ENCODE results near the gene TSTD2.

TSTD2 gene

DNA sequence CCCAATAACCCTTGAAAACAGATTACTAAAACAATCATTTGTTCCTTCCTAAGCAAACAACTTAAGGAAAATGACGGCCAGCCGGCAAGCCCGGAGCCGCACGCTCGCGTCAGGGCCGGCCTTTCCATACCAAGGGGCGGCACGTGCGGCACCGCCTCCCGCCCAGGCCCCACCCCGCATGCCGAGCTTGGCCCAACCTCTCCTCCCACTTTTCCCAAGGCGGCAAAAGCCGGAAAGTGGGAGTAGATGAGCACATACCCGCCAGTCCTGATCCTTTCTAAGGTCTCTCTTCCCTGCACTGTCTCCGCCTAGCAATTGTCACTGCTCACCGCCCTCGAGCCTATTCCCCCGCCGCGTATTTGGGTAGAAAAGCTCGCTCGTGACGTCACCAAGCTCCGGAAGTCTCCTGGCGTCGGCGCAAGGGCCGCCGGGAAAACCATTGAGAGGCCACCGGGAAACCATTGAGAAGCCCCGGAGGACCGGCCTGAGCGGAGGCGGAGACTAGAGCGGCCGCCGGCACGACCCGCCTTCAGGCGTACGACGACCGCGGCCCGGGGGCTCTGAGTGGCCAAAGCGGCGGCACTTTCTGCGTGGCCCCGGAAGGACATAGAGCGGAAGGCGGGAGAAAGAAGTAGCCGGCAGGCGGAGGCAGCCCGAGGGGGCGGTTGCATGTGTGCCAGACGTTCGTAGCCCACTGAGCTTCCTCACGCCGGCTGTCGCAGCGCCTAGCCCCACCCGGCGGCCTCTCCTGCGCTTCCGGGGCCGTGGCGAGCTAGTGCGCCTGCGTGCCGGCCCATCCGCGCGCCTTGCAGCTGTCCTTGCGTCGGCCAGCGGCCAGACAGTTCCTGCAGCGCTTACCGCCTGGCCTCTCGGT lies at the start of gene TSTD2, which contains the start of gene NCBP1:
Gene TSTD2, minus strand, starts transcription at position 384 of the 874 bp plus-strand sequence. CDS start 5,806 bp downstream, outside the sequence.
Gene NCBP1, plus strand, starts transcription at position 837 of the 874 bp plus-strand sequence. CDS start 61 bp downstream, outside the sequence.
- peak; percentile 99 for DNase-seq

DNA sequence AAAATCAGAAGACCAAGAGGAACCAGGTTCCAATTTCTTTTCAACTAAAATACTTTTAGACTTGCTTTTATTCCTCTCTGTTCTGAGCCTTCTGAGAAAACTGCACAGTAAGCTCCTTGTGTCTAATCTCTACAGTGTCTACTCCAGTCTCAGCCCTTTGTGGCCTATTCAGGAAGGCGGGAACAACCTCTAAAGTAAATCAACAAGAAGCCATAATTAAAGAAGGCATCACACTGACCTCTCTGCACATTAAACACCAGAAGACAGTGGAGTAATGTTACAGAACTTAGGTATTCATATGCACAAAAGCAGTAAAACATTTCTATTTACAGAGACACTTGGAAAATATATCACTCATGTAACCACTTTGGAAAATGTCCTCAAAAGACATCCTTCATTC lies 49.1 kb upstream of the TSTD2 start:
- DNase-seq, result no peak

GRCh38 chr9:97675655-97676054 lies 42.5 kb upstream of the TSTD2 start:
- DNase-seq, result no peak

- no peak for DNase-seq
These were observed 40.8 kb upstream of the TSTD2 start for GRCh38 chr9:97673922-97674321.

GRCh38 chr9:97672403-97672802 lies 39.2 kb upstream of the TSTD2 start:
- DNase-seq, result no peak

GRCh38 chr9:97670586-97670985 lies 37.4 kb upstream of the TSTD2 start:
- DNase-seq, result no peak

DNA sequence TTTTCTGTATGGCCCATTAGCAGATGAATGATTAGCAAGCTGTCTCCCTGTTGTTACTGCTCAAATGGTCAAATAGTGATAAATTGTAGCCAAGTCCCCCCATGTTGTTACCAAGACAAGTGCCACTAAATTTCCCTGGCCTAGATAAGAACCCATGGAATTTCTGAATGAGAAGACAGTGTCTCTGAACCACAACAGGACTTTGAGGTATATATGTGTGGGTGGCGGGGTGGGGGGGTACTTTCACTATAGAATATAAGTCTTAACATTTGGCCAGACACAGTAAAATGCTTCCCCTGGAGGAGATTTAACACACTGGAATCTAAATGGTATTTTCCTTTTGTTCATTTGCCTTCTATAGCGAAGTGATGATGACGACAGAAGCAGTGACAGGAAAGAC lies 35.3 kb upstream of the TSTD2 start:
- no peak for DNase-seq

DNA sequence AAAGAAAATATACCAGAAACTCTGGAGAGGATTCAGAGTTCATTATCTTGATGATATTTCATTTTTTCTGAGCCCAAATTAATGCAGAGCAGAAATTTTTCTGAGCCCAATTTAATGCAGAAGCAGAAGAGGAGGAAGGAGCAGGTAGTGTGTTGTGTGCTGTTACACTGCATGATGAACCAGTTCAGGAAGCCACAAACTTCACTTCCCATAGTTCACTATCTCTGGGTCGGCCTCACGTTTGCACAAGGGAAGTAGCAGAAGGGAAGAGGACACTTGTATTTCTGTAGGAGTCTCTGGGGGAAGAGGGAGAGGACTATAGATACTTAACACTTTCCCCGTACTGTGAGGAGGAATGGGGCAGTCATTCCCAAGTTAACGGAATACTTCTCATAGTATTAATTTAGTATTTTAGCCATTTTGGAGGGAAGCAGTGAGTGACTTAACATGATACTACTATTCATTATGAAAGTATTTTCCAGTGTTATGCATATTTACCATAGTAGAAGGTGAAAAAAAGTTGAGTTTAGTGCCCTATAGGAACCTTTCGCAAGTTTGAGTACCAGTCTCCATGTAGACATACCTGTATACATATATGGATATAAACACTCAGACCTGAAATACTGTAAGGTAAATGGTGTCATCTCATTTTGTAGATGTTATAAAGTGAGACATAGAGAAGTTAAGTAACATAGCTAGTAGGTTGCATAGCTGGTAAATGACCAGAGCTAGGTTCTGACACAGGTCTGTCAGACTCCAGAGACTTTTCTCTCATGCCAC lies 33.9 kb upstream of the TSTD2 start:
- no peak for DNase-seq

- no peak for DNase-seq
These were observed 32.6 kb upstream of the TSTD2 start for GRCh38 chr9:97665742-97666141.

DNA sequence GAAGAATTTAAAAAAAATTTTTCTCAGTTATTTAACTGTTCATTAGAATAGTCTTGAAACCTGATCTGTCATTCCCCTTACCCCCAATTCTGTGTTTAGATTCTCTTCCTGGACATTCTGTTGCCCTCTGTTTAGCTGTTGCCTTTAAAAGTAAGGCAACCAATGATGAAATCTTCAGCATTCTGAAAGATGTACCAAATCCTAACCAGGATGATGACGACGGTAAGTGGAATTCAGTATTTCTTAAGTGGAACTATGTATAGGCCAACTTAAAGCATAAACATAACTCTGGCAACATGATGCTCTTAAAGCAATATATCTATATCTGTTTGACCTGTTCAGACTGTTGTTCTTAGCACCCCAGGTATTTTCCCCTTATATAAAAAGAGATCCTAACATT lies 27.7 kb upstream of the TSTD2 start:
- DNase-seq, result no peak

- no peak for DNase-seq
These were observed 27.2 kb upstream of the TSTD2 start for GRCh38 chr9:97660340-97660739.

DNA sequence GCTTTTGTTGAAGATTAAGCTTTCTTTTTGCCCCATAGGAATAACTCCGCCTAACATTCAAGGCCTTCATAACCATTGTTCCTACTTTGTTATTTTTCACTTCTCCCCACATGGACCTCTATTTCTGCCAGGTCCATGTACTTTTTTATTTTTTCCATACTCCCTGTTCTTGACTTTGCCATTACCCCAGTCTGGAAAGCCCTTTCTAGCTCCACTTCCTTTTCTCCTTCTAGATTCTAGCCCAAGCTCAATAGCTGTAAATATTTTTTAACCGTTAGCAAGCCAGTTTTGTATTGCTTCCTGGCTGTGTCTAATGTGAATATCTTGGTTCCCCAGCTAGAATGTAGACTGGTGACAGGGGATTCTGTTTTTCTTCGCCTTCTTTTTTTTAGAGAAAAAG lies 26.6 kb upstream of the TSTD2 start:
- no peak for DNase-seq

GRCh38 chr9:97658707-97659106 lies 25.5 kb upstream of the TSTD2 start:
- DNase-seq, result no peak

- no peak for DNase-seq
These were observed 18.5 kb upstream of the TSTD2 start for GRCh38 chr9:97651646-97652045.

- DNase-seq, result no peak
These were observed 14.8 kb upstream of the TSTD2 start for GRCh38 chr9:97647996-97648395.

DNA sequence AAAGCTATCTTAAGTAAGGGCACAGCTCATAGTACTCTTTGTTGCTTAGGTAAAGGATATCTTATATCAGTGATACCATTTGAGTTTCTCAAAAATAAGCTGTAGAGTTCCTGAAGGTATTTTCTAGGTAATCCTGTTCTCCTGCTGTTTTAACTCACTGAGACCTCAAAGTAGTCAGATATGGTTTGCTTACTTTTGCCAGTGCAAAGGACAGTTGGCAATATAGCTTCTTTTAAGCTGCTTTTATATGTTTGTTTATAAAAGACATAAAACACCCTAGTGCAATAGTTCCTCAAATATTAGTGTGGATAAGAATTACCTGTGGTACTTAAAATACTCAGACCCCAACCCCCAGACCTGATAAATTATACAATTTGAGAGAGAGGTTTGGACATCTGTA lies 12.6 kb upstream of the TSTD2 start:
- no peak for DNase-seq

- peak; percentile 57 for DNase-seq
These were observed 7.2 kb upstream of the TSTD2 start for GRCh38 chr9:97640325-97640724.

DNA sequence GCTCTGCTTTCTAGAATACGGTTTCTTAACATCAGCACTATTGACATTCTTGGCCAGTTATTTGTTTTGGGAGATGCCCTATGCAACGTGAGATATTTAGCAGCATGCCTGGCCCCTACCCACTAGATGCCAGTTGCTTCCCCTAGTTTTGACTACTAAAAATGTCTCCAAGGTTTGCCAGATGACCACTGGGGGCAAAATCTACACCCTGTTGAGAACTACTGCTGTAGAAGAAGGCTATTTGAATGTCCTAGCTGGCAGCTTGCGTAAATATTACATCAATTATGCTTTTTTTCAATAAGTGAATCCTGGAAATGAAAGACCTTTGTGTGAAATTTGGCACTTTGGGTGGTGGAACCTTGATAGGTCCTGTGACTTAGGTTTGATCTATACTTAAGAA lies 5.5 kb upstream of the TSTD2 start:
- no peak for DNase-seq

- DNase-seq, result no peak
These were observed 3.7 kb upstream of the TSTD2 start for GRCh38 chr9:97636903-97637302.

GRCh38 chr9:97635026-97635425 lies 1.9 kb upstream of the TSTD2 start:
- no peak for DNase-seq

DNA sequence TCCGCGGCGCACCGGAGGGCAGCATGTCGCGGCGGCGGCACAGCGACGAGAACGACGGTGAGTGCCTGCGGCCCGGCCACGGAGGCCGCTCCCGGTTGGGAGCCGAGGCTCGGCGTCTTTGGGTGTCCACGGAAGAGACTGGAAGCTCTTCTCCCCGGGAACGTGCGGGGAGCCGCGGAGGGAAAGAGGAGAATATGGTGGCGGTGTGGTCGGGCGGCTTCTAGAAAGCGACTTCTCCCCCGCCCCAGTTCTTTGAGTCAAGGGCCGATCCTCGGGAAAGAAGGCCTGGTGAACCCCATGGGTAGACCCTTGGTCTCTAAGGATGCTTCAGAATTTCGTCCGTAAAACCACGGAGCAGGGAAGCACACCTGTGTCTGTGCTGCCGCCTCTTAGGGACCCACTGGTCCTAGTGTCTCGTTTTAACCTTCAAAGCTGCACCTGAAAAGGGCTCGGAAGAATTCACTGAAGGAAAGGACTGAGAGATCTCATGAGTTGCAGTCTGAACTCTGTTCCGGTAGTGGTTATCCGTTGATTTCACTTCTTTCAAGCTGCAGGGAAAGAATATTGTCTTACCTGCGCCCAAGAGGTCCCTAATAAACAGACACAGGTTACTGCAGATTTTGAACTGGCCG lies 807 bp upstream of the TSTD2 start:
- no peak for DNase-seq

DNA sequence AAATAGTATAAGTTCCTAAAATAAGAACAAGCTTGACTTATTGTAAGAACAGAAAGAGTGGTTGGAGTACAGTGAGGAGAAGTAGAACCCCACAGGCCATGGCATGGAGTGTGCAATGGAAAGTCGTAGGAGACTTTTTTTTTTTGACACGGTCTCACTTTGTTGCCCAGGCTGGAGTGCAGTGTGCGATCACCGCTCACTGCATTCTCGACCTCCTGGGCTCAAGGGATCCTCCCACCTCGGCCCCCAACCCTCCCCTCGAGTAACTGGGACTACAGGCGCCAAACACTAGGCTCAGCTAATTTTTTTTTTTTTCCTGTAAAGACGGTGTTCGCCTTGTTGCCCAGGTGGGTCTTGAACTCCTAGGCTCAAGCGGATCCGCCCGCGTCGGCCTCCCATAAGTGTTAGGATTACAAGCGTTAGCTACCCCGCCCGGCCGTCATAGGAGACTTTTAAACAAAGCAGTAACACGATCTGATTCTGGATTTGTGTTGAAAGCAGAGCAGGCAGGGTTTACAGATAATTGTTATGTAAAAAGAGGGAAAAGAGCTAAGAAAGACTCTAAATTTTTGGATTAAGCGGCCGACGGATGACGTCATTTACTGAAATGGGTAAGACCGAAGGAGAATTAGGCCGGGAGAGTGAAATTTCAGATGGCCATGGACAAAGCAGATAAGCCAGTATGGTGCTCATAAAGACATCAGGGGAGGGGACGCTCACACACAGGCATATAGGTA lies 752 bp downstream of the TSTD2 start:
- peak; percentile 95 for DNase-seq

DNA sequence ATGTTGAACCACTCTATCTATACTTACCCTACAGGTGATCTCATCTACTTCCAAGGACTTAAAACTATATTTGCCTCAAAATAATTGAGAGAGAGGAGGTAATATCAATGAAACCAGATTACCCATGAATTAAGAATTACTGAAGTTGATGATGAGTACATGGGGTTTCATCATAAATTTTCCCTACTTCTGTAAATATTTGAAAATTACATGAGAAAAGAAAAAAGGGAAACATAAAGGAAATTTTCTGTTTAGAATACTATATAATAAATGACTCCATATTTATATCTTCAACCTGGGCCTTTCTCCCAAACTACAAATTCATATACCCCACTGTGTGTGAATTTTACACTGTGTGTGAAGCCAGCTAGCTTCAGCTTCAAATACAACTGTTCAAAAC lies 2.6 kb downstream of the TSTD2 start:
- DNase-seq, result no peak

All from NCI-H1417 treated with DMSO at 0.1 percent for 48 hours (cell line).